ENCODE results near the gene MYH13.

DNA sequence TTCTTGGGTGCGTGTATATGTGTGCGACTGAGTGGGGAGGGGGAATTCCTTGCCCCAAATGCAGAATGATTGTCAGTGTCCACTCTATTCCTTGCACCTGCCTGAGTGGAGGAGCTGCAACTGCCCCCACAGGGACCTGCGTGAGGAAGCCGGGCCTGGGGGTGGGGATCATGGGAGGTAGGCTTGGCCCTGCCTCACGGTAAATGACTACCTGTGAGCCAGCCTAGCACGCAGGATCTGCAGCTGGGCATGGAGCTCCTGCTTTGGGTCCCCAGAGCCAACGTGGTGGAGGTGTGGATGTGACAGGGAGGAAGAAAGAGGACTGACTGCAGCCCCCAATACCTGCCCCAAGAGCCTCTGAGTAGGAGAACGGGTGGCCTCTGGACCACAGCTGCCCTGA is 97.4 kb downstream of the MYH13 start:
- TF ChIP-seq, protein P1, sequence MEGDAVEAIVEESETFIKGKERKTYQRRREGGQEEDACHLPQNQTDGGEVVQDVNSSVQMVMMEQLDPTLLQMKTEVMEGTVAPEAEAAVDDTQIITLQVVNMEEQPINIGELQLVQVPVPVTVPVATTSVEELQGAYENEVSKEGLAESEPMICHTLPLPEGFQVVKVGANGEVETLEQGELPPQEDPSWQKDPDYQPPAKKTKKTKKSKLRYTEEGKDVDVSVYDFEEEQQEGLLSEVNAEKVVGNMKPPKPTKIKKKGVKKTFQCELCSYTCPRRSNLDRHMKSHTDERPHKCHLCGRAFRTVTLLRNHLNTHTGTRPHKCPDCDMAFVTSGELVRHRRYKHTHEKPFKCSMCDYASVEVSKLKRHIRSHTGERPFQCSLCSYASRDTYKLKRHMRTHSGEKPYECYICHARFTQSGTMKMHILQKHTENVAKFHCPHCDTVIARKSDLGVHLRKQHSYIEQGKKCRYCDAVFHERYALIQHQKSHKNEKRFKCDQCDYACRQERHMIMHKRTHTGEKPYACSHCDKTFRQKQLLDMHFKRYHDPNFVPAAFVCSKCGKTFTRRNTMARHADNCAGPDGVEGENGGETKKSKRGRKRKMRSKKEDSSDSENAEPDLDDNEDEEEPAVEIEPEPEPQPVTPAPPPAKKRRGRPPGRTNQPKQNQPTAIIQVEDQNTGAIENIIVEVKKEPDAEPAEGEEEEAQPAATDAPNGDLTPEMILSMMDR (IDR thresholded peaks at IDR 0.05; ENCODE audit: low read depth, low read length): no peak
- TF ChIP-seq EZH2phosphoT487 (IDR thresholded peaks at IDR 0.05; ENCODE audit: low read depth): no peak

Data from OCI-LY3 (cell line).